ENCODE measurements around the gene KIAA0753.

KIAA0753 gene

DNA sequence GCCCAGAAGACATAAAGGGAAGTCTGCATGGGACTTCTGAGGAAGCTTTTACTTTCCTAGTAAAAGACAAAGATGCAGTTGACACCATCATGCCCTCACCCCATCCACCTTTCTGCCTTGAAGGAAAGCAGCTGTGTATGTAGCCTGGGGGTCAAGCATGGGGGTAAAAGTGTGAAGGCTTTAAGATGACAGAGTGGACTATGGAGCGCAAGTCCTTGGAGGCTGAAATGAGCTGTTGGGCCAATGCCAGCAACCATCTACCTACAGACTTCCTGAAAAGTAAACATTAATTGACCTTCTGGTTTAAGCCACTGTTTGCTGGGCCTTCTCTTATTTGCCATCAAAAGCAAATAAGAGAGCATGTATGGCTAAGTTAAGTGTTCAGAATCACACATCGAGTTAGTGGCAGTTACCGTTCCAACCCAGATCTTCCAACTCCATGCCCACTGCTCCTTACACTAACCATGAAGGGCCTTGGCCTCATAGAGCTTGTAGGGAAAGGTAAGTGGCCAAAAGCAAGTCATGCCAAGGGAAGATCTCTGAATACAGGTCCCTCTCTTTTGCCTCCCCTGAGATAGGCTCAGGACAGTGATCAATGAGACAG is 42.7 kb upstream of the KIAA0753 start:
- DNase-seq (ENCODE audit: low read depth), result no peak
- H3K4me3 ChIP-seq (ENCODE audit: low read length), result no peak overlapping the region
- TF ChIP-seq, protein P1, sequence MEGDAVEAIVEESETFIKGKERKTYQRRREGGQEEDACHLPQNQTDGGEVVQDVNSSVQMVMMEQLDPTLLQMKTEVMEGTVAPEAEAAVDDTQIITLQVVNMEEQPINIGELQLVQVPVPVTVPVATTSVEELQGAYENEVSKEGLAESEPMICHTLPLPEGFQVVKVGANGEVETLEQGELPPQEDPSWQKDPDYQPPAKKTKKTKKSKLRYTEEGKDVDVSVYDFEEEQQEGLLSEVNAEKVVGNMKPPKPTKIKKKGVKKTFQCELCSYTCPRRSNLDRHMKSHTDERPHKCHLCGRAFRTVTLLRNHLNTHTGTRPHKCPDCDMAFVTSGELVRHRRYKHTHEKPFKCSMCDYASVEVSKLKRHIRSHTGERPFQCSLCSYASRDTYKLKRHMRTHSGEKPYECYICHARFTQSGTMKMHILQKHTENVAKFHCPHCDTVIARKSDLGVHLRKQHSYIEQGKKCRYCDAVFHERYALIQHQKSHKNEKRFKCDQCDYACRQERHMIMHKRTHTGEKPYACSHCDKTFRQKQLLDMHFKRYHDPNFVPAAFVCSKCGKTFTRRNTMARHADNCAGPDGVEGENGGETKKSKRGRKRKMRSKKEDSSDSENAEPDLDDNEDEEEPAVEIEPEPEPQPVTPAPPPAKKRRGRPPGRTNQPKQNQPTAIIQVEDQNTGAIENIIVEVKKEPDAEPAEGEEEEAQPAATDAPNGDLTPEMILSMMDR (IDR thresholded peaks at IDR 0.05; ENCODE audit: insufficient read depth, low read depth, low read length, missing control alignments), result no peak

DNA sequence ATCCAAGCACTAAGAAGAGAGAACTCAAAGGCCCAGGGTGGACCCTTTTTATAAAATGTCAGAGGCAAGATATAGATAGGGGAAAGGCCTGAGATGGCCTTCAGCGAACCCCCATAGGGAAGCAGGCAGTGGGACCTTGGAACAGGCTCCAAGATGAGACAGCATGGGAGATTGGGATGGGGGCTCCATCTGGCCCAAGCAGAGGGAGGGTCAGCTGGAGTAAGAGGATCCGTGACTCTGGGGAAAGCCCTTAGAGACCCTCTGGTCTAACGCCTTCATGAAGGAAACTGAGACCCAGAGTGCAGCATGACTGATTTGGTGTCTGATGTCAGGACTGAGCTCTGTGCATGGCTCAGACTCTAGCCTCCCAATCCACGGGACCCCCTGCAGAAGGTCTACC is 41.8 kb upstream of the KIAA0753 start:
- DNase-seq (ENCODE audit: low read depth), result no peak
- TF ChIP-seq, protein P1 (IDR thresholded peaks at IDR 0.05; ENCODE audit: insufficient read depth, low read depth, low read length, missing control alignments), result no peak
- H3K4me3 ChIP-seq (ENCODE audit: low read length), result no peak overlapping the region

DNA sequence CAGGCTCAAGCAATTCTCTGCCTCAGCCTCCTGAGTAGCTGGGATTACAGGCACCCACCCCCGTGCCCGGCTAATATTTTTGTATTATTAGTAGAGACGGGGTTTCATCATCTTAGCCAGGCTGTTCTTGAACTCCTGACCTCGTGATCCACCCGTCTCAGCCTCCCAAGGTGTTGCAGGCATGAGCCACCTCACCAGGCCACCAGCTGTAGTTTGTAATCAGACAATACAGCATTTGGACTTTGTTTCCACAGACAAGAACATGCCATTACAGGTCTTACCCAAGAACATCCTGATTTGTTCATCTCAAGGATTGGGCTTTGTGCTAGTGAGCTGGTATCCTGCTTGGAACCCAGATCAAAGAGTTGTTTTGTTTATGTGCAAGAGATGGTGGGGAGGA is 41.2 kb upstream of the KIAA0753 start:
- H3K4me3 ChIP-seq (ENCODE audit: low read length), result no peak overlapping the region
- peak; percentile 80 for DNase-seq (ENCODE audit: low read depth)
- TF ChIP-seq, protein P1 (IDR thresholded peaks at IDR 0.05; ENCODE audit: insufficient read depth, low read depth, low read length, missing control alignments), result no peak

DNA sequence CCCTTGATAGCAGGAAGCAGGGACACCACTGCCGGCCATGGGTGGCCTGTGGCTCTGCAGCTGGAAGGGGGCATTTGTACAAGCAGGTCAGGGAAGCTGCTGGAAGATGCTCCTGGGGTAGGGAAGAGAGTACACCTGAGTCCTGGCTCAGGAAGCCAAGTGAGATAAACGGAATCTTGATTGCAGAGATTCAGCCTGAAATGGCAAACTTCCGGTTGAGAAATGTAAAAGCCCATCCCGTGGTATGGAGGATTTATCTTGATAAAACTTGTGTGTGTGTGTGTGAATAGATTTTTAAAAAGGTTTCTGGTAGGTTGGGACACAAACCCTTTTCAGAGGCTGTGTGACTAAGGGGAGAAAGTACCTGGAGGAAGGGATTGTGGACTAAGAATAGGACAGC is 40.7 kb upstream of the KIAA0753 start:
- no peak overlapping the region for H3K4me3 ChIP-seq (ENCODE audit: low read length)
- peak; percentile 18 for DNase-seq (ENCODE audit: low read depth)

DNA sequence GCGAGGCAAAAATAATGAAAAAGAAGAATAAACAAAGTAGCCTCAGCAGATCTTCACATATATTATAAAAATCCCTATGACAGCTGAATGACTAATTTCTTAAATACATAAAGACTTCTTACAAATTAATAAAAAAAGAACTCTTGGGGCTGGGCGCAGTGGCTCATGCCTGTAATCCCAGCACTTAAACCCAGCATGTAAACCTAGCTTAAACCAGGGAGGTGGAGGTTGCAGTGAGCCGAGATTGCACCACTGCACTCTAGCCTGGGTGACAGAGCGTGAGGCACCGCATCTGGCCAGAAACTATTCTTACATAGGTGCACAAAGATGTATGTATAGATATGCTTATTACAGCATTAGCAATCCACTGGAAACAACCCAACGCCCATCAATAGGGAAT is 38.7 kb upstream of the KIAA0753 start:
- TF ChIP-seq, protein P1 (IDR thresholded peaks at IDR 0.05; ENCODE audit: insufficient read depth, low read depth, low read length, missing control alignments), result no peak
- no peak overlapping the region for H3K4me3 ChIP-seq (ENCODE audit: low read length)
- peak; percentile 29 for DNase-seq (ENCODE audit: low read depth)

More for the DNA sequence above, 40.7 kb upstream of the KIAA0753 start:
- TF ChIP-seq, protein P1 (IDR thresholded peaks at IDR 0.05; ENCODE audit: insufficient read depth, low read depth, low read length, missing control alignments), result no peak

DNA sequence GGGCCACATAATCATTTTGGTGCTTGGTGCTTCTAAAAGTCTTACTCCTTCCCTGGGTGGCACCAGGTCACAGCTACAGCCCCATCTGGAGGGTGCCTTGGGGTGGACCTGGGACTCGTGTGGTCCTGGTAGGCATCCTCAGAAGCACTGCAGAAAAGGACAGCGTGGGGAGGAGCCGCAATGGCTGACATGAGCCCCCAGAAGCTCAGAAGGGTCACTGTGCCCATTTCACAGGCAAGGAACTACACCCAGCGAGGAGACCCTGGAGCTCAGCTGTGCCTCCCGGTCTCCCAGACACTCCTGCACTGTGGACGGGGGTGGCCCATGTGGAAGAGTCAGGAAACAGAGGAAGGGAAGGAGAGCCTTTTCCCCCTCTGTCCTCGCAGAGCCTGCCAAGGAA is 37.4 kb upstream of the KIAA0753 start:
- DNase-seq (ENCODE audit: low read depth), result no peak
- TF ChIP-seq, protein P1 (IDR thresholded peaks at IDR 0.05; ENCODE audit: insufficient read depth, low read depth, low read length, missing control alignments), result no peak
- no peak overlapping the region for H3K4me3 ChIP-seq (ENCODE audit: low read length)

DNA sequence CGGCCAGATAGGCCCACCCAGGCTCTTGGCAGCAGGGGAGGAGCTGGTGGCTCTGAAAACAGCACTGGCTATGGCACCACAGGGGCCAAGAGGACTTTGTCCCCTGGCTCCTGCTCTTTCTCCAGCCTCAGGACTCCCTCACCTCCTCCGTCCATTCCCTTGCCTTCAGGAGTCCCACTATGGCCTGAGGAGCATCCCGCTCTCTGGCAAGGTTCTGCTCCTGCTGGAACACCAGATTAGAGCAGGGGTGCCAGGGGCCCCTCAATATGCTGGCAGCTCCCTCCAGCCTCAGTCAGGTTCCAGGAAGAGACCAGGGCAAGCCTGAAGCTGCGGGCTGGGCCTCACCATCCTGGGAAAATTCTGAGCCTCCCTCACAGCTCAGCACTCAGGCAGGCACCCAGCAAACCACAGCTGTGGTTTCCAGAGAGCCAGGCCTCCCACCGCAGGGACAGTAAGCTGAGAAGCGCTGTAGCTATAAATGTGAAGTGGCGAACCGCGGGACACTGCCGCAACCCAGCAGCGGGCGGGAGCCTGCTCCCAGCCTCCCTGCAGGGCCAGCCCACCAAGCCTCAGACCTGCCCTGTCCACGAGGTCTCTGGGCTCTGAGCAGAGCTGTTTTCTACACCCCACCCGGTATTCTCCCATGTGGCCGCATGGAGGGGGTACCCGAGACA is 36.8 kb upstream of the KIAA0753 start:
- peak; percentile 39 for DNase-seq (ENCODE audit: low read depth)
- TF ChIP-seq, protein P1 (IDR thresholded peaks at IDR 0.05; ENCODE audit: insufficient read depth, low read depth, low read length, missing control alignments), result no peak
- H3K4me3 ChIP-seq (ENCODE audit: low read length), result no peak overlapping the region

Measured in epithelial cell of esophagus (primary cell).